Upper lobe of left lung (tissue), 6 donors: ENCODE data around the gene PMAIP1. TPM values are rescaled to one million over a fixed set of nuclear protein-coding genes. Genes with fewer than 3 reads are reported as not detected.
A peak's percentile ranks its signal among the peaks of the same experiment; 100 is the strongest.
"Not testable (repeated sequence)": the region's sequence is repeated elsewhere in the genome, so short reads cannot be mapped to it uniquely, and the experiment has no call there.

Source experiments
- ATAC-seq, 2 donors: fragments of 200-7000 bp; cut with Tn5 transposase; one replicate each; pipeline ENCODE4 v1.9.1; 2022; ENCODE audit warnings: mild to moderate bottlenecking in 2 of 2, moderate library complexity in 2 of 2; ENCODE audit not compliant: low FRiP score in 2 of 2
- DNase-seq, 2 donors: peaks; one replicate each; pipeline ENCODE4 v3.0.0-alpha.2; 2019 to 2020
- H3K27ac ChIP-seq, 4 donors: fragments of 200-600 bp; sonication (generic); one replicate each; pipeline ENCODE4 v1.5.1; 2016 to 2019
- H3K27me3 ChIP-seq, 4 donors: fragments of 200-600 bp; sonication (generic); one replicate each; pipeline ENCODE4 v1.5.1; 2017 to 2019
- H3K36me3 ChIP-seq, 4 donors: fragments of 200-600 bp; sonication (generic); one replicate each; pipeline ENCODE4 v1.5.1; 2016 to 2019
- H3K4me1 ChIP-seq, 4 donors: fragments of 200-600 bp; sonication (generic); one replicate each; pipeline ENCODE4 v1.5.1; 2018 to 2019
- H3K4me3 ChIP-seq, 4 donors: fragments of 200-600 bp; sonication (generic); one replicate each; pipeline ENCODE4 v1.5.1; 2017 to 2019; ENCODE audit warnings: mild to moderate bottlenecking in 2 of 4, moderate library complexity in 1 of 4
- H3K9me3 ChIP-seq, 4 donors: fragments of 200-600 bp; sonication (generic); one replicate each; pipeline ENCODE4 v1.5.1; 2018 to 2019
- EP300 ChIP-seq, 4 donors: sonication (generic); formaldehyde crosslinking; IDR thresholded peaks; one replicate each; pipeline ENCODE4 v1.5.1; 2017; ENCODE audit warnings: antibody characterized with exemption in 4 of 4, control low read depth in 2 of 4
- POLR2A ChIP-seq, 4 donors: fragments of 450-650 bp; IDR thresholded peaks; one replicate each; pipeline ENCODE4 v1.5.1; 2016 to 2017; ENCODE audit warnings: antibody characterized with exemption in 4 of 4, mild to moderate bottlenecking in 2 of 4
- POLR2AphosphoS5 ChIP-seq, 2 donors: sonication (generic); formaldehyde crosslinking; IDR thresholded peaks; one replicate each; pipeline ENCODE4 v1.5.1; 2017; ENCODE audit warnings: antibody characterized with exemption in 2 of 2
- WGBS, 2 donors: methylation state at CpG; one replicate each; pipeline ENCODE4 v1.1.5; 2017 to 2018; 5-methylcytosine and 5-hydroxymethylcytosine counted together
- total RNA-seq, 6 donors: library from RNA; depleted of rRNA in 4 of 6; stranded (reverse); fragments of >200 nt in 4 of 6; gene quantifications; one replicate each; pipeline versions ENCODE4 v1.1.0 to v1.2.1, GENCODE V29; 2016 to 2021
- TF ChIP-seq, protein P1 (sequence below), 6 experiments: fragments of 450-650 bp in 4 of 6; fragments of 200-600 bp in 2 of 6; sonication (generic) in 2 of 6; IDR thresholded peaks; one replicate each; pipeline ENCODE4 v1.5.1; 2016 to 2019; ENCODE audit warnings: antibody characterized with exemption in 6 of 6
- donor health status: DM: no; HTN: no; CAD: no; lungs with moderate emphysema.
- donor health status: DM: no; HTN: yes; CAD: no; lungs with severe emphysema.

PMAIP1 gene
- total RNA-seq, 6 donors from 2014 or later = 0.67 to 5.5 (median 4.4) TPM; not detected in 1

DNA sequence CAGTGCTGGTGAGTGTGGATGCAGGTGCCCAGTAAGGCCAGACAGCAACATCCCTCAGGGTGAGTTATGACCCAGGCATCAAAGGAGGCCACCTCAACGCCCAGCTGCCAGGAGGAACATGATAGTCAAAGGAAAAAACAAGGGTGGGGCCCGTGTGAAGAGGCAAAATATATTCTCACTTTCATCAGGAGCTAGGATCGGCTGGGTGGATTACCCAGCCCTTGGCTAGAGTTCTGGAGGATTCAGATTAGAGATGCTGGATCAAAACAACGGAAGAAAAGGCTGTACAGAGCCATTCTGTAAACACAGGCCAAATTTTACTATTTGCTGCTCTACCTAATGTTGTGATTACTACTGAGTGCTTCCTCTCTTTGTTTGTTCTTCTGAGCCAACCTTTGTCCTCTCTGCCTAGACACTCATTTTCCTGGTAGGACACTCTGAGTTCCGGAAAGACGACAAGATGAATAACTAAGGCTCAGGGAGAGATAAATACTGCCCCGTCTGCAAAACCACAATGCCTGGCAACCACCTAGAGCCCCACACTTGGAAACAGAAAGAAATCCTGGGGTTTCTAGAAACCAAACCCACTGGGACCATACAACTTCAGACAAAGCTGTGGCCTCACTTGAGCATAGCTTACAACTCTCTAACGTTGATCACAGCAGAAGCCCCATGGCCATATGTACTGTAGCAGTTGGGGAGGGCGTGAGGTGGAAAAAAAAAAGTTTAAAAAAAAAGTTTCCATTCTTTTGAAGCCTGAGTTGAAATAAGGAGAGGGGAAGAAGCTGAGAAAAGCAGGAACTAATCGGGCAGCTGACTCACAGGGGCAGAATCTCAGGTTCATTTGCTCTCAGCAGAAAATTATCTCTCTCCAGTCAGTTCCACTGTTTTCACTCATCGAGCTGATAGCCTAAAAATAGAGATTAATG lies 17.8 kb upstream of the PMAIP1 start:
- no peak for DNase-seq
- TF ChIP-seq, protein P1, sequence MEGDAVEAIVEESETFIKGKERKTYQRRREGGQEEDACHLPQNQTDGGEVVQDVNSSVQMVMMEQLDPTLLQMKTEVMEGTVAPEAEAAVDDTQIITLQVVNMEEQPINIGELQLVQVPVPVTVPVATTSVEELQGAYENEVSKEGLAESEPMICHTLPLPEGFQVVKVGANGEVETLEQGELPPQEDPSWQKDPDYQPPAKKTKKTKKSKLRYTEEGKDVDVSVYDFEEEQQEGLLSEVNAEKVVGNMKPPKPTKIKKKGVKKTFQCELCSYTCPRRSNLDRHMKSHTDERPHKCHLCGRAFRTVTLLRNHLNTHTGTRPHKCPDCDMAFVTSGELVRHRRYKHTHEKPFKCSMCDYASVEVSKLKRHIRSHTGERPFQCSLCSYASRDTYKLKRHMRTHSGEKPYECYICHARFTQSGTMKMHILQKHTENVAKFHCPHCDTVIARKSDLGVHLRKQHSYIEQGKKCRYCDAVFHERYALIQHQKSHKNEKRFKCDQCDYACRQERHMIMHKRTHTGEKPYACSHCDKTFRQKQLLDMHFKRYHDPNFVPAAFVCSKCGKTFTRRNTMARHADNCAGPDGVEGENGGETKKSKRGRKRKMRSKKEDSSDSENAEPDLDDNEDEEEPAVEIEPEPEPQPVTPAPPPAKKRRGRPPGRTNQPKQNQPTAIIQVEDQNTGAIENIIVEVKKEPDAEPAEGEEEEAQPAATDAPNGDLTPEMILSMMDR (IDR thresholded peaks at IDR 0.05) = no peak
- TF ChIP-seq POLR2AphosphoS5 (IDR thresholded peaks at IDR 0.05) (no peak), POLR2A (IDR thresholded peaks at IDR 0.05) (no peak), EP300 (IDR thresholded peaks at IDR 0.05) (peak in 1 of 4 donors; percentile 8)
- peak in 1 of 2 donors; percentile 60 for ATAC-seq
- H3K4me3 ChIP-seq = no peak overlapping the region
- WGBS, 2 donors = 33 to 34% methylated on average over 11 of the region's 11 CpGs
- H3K27me3 ChIP-seq = no peaks in the 10 kb centered on the region
- peaks cover 5 to 26% (median 18%) of the 10 kb centered on the region in 4 donors for H3K4me1 ChIP-seq
- H3K36me3 ChIP-seq = no peaks in the 10 kb centered on the region
- peak overlapping the region in 2 of 4 donors; percentile 32 to 45 for H3K27ac ChIP-seq
- H3K9me3 ChIP-seq = no peaks in the 10 kb centered on the region

DNA sequence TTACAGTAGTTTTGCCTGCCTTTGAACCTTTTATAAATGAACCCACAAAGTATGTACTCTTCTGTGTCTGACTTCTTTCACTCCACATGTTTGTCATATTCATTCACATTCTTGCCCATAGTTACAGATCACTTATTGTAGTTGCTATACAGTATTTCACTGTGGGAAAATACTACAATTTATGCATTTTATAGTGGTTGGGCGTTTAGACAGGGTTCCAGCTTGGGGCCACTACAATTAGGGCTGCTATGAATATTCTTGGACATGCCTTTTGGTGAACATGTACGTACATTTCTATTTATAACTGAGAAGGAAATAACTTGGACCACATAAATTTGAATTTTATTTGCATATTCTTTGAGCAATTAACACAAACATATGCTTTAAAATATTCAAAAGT lies 15.4 kb upstream of the PMAIP1 start:
- no peak for DNase-seq

DNA sequence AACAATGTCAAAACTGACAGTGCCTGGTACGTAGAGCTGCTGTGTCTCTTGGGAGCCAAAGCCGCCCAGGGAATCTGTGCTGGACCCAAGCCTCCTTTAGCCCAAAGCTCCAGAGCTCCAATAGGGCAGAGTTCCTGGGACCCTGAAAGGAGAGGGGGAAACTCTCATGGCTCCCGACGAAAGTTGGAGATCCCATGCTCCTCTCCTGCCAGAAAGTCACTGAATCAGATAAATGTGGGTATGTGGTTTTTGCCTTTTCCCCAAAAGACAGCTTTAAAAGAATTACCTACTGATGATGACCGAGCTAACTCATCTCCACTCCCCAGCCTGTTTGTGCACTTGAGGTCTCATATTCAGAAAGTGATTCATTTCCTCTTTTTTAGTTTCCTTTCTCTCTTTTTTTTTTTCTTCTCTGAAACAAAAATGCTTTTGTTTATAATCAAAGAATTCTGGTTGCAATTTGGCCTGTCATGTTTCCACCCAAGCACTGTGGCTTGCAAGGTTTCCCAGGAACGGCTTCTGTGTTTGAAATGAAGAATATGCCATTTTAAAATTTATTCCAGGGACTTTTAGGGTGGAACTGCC lies 14.1 kb upstream of the PMAIP1 start:
- peaks cover 5 to 26% (median 18%) of the 10 kb centered on the region in 4 donors for H3K4me1 ChIP-seq
- H3K36me3 ChIP-seq = no peaks in the 10 kb centered on the region

More for the DNA sequence above, 15.4 kb upstream of the PMAIP1 start:
- Histone ChIP-seq H3K9me3 (no peaks in the 10 kb centered on the region), H3K36me3 (no peaks in the 10 kb centered on the region), H3K27ac (no peak overlapping the region), H3K27me3 (no peaks in the 10 kb centered on the region), H3K4me3 (no peak overlapping the region), H3K4me1 (peaks cover 5 to 26% (median 18%) of the 10 kb centered on the region in 4 donors)
- ATAC-seq = no peak
- 78 to 90% methylated on average over 2 of the region's 2 CpGs for WGBS, 2 donors
- no peak for TF ChIP-seq POLR2AphosphoS5 (IDR thresholded peaks at IDR 0.05)
- no peak for TF ChIP-seq EP300 (IDR thresholded peaks at IDR 0.05)
- TF ChIP-seq POLR2A (IDR thresholded peaks at IDR 0.05) = no peak
- TF ChIP-seq, protein P1 (IDR thresholded peaks at IDR 0.05) = no peak

DNA sequence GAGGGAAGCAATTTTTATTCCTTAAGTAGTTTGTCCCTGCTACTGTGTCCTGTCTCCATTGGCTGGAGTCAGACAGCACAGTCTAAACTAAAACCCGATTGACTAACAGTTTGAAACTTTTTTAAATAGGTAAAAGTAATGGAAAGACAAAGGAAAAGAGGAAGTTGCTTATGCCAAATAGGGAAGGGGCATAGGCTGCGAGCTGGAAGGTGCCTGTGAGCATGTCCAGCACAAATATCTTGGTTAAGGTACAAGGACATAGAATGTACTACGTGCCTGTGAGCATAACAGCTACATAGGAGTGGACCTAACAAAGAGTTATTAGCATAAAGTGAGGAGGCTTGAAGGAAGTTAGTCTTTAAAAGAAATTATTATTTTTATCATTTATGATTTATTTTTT lies 13.4 kb upstream of the PMAIP1 start:
- ATAC-seq, H3K36me3 ChIP-seq, H3K4me3 ChIP-seq, DNase-seq, H3K27me3 ChIP-seq, H3K27ac ChIP-seq, H3K9me3 ChIP-seq: not testable (repeated sequence)
- H3K4me1 ChIP-seq = peaks cover 5 to 21% (median 15%) of the 10 kb centered on the region in 4 donors
- WGBS, 2 donors = 63 to 71% methylated on average over 3 of the region's 3 CpGs

More for the DNA sequence above, 14.1 kb upstream of the PMAIP1 start:
- Histone ChIP-seq H3K27me3 (no peaks in the 10 kb centered on the region), H3K9me3 (no peaks in the 10 kb centered on the region), H3K27ac (no peak overlapping the region), H3K4me3 (no peak overlapping the region)
- ATAC-seq (peak in 1 of 2 donors; percentile 52), DNase-seq (no peak)
- 44 to 71% methylated on average over 6 of the region's 6 CpGs for WGBS, 2 donors
- TF ChIP-seq, protein P1 (IDR thresholded peaks at IDR 0.05) = no peak
- no peak for TF ChIP-seq POLR2AphosphoS5 (IDR thresholded peaks at IDR 0.05)
- TF ChIP-seq POLR2A (IDR thresholded peaks at IDR 0.05) = no peak

DNA sequence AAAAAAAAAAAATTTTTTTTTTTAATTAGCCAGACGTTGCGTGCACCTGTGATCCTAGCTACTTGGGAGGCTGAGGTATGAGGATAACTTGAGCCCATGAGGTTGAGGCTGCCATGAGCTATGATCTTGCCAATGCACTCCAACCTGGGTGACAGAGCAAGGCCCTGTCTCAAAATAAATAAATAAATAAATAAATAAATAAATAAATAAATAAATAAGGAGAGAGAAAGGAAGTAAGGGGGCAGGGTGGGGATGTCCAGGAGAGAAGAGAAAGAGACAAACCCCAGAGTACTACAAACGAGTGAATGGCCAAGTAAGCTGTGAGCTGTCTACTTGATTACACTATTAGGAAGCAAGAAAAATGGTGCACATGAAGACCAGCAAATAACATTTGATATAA lies 7.7 kb upstream of the PMAIP1 start:
- no peaks in the 10 kb centered on the region for H3K27me3 ChIP-seq
- no peak overlapping the region for H3K4me3 ChIP-seq
- no peak for DNase-seq
- WGBS, 2 donors = 96% methylated on average over 3 of the region's 3 CpGs
- no peak for ATAC-seq
- H3K4me1 ChIP-seq = no peaks in the 10 kb centered on the region
- TF ChIP-seq POLR2A (IDR thresholded peaks at IDR 0.05) = no peak
- no peak for TF ChIP-seq POLR2AphosphoS5 (IDR thresholded peaks at IDR 0.05)
- TF ChIP-seq, protein P1 (IDR thresholded peaks at IDR 0.05) = no peak
- no peak for TF ChIP-seq EP300 (IDR thresholded peaks at IDR 0.05)
- no peak overlapping the region for H3K27ac ChIP-seq
- H3K36me3 ChIP-seq = no peaks in the 10 kb centered on the region
- H3K9me3 ChIP-seq = no peaks in the 10 kb centered on the region
